Inferior parietal cortex (tissue), 1 donor: ENCODE measurements around the gene BRMS1.

Experiments
- DNase-seq: peaks from one replicate; pipeline ENCODE4 v3.0.0-alpha.2; 2016; ENCODE audit errors: extremely low spot score

Gene BRMS1

DNA sequence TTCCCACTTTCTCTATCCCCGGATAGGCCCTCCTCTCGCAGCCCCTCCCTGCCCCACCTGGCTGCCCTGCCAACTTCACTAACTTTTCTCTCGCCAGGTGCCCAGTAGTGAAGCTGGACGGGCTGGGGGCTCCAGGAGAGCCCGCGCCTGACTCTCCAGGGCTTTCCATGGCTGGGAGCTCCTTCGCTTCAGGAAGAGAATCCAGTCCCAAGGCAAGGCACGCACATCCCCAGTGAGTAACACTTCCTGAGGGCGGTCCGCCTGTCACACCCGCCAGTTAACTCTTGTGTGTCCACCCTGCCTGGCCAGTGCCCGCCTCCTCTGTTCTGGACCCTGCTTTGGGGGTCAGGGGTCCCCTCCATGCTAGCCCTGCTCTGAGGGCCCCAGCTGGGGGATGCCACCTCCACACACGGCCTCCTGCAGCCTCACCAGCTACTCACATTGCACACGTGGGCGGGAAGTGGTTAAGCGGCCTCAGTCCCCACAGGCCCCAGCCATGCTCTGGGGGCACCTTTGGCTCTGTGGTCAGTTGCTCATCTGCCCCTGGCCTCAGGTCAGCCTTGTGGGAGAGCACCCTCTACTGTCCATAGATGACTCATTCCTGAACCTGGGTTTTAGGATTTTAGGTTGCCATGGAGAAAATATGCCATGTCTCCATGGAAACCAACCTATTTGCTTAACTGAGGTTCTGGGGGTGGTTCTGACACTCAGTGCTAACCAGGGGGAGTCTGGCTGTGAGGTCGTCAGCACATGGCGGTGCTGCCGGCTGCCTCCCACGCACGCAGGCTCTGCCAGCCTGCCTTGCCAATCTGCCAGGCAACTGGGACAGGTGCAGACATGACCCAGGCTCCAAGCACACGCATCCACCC, 8.4 kb downstream of the BRMS1 start, which contains the start of gene RIN1:
TSS of gene RIN1 (minus strand) at position 201 of the 869 bp plus-strand sequence. CDS start at position 169, 32 bp downstream.
- peak; percentile 72 for DNase-seq

DNA sequence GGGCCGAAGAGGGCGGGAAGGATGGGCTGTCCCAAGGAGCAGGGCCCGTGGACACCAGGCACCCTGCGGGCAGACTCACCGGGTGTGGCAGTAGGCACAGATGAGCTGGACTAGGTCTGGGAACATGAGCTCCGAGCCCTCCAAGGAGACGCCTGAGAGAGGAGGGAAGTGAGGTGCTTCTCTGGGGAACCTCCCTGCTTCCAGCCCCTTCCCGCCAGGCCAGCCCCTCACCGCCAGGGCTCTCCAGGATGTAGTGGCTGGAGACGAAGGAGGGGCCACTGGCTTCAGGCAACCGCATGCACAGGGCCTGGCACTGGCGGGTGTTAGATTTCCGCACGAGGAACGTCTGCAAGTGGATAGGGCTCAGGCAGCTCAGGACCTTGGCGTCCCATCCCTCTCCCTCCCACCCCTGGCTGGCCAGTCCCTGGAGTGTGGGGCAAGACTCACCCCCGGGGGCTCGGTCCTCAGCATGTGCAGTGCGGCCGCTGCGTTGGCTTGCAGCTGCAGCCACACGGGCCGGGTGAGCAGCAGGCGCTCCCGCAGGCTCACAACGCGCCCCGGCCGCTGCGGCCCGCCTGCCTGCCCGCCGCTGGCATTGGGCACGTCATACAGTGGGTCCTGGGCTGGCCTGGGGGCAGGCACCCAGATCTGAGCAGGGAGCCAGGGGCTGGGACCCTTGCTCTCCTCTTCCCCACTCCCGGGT, 9.2 kb downstream of the BRMS1 start:
- no peak for DNase-seq

DNA sequence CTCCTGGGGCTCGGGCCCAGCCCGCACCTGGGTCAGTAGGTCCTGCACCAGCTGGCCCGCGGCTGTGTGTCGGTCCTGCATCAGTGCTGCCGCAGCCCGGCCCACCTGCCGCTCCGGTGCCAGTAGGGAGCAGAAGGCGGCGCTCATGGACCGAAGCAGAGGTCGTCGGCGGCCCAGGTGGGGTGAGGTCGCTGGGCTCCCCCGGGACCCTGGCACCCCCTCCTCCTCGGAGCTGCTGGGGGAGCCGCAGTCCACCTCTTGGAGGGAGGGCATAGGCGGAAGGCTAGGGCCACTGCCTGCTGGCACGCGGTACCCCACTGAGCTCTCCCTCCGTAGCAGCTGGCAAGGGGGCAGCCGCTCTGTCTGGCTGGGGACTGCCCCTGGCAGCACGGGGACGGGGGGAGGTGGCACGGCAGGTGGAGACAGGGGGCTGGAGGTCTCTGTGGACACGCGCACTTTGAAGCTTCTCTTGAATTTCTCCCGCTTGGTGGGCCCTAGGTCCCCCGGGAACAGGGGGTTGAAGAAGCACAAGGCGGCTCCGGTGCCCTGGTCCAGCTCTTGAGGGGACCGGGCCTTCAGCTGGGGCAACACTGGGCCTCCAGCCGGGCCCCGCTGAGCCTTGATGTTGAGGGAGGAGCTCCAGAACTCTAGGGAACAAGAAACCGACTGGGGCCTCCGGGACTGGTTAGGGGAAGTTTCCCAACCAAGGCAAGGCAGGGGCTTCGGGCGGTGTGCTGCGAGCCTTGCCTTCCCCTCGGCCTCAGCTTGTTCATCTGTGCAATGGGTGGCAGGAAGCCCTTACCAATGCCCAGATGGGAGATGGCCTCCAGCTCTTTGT, 10.1 kb downstream of the BRMS1 start:
- DNase-seq = no peak

DNA sequence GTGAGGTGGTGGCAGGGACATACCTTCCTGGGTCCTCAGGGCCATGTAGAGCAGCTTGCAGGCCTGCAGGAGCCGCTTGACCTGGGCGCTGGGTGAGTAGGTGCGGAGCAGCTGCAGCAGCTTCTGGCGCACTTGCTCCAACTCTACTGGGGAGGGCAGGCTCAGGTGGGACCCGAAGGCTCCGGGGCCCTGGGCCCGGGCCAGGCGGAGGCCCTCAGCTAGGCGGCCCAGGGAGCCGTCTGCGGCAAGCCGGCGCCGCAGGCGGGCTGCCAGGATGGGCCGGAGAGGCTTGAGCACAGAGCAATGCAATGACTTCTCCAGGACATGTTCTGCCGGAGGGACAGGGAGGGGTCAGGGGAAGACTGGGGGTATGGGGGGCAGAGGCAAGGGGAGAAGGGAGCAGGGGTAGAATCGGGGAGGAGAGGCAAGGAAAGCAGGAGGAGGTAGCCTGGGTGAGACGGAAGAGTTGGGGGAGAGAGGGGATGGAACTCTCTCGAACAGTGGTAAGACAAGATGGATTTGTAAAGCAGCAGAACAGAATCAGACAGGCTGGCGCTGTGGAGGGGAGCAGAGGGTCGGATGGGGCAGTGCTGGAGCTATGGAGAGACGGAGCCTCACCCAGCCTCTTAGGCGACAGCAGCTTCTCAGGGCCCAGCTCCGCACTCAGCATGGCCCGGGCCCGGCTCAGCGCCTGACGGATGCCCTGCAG, 10.9 kb downstream of the BRMS1 start:
- no peak for DNase-seq

DNA sequence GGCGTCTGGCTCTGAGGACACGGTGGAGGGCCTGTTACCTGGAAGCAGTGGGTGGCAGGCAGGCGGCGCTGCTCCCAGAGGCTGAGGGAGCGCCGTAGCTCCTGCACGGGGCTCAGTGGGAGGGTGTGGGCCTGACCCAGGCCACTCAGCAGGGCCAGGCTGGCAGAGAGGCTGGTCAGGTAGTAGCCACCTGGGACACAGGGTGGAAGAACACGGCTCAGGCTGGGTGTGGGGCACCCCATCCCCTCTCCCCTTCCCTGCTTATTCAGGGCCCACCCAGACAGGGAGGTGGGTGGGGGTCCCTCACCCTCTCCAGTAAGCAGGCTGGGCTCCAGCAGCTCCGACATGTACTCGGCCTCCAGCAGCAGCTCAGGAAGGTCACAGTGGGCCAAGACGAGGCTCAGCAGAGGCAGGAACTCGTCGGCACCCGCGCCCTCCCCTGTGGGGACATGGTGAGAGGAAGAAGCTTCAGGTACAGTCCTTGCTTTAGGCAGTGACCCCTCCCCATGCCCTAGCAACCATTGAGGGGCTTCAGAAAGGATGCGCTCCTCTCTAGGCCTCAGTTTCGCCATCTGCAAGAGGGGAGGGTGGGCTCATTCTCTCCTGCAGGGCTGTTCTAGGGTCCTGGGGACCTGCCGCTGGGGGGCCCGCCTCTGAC, 11.6 kb downstream of the BRMS1 start:
- DNase-seq = no peak

DNA sequence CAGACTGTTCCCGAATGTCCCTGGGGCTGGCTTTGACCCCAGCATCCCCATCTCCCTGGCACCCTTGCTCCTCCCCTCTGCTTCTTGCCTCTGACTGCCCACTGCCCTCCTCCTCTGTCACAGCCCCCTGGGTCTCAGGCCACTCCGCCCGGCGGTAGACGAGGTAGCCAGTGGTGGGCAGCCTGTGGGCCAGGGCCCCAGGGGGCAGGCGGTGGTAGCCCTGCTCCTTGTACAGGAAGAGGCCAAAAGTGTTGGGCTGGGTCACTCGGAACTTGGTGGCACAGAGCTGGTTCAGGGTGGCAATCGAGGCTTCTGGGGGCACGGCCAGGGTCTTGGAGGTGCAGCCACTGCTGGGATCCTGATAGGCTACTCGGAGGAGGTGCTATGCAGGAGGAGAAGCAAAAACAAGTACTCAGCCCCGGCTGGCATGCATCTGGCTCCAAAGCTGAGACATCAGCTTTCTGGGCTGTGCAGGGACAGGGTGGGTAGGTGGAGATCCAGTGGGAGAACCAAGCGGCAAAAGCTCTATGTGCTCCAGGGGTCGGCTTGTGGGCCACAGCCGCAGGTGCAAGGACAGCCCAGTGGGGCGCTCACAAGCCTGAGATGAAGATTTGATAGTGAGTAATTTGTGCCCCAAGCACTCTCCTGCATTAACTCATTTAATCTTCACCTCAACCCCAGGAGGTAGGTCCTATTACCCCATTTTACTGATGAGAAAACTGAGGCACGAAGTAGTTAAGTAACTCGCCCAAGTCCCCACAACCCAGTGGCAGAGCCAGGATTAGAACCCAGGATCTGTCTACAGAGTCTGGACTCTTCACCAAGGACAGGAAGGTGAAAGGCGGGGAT, 12.3 kb downstream of the BRMS1 start:
- DNase-seq = no peak

DNA sequence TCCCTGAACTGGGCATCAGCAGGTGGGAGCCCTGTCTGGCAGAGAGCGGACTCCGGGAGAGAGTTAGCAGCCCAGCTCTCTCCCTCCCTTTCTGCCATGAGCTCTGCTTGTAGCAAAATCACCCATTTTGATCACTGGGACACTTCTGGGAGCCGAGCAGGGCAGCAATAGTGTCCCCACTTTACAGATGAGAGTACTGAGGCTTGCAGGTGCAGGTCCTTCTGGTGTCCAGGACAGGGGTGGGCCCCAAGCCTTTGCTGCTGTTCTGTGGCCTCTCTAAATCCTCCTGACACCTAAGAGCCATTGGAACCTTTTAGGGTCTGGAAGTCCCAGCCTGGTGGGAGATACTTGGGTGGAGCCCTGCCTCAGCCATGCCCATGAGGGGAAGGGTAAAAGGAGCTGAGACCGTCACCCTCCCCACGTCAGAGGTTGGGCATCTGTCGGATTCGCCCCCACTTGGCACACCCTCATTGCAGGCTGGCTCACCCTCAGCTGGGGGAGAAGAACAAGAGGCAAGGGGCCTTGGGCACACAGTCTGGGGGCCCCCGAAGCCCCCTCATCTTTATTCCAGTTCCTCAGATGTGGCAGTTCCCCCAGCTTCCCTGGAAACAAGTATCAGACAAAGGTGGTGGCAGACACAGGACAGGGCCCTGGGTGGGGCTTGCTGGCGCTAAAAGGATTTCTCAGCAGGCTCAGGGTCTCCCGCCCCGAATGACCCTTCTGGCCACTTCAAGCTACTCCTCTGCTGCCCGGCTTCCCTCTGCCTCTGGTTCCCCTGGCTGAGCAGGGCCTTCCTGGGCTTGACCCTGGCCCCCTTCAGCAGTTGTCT, 13.1 kb downstream of the BRMS1 start:
- no peak for DNase-seq

DNA sequence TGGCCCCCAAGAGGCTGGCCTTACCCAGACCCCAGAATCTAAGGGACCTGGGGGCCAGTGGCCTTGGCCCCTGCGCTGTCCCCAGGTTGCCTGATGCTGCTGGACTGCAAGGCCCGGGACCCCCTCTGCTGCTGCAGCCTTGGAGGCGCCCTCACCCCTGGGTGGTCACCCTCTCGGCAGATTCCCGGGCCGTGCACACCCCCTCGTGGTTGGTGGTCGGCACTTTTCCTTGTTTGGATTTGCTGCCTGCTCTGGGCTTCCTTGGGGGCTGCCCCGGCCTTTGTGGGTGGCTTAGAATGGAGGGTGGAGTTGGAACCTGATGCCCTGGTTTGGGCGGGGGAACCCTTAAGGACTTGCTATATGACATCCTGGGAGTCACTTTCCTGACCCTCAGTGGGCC, 14.0 kb downstream of the BRMS1 start:
- DNase-seq = no peak

DNA sequence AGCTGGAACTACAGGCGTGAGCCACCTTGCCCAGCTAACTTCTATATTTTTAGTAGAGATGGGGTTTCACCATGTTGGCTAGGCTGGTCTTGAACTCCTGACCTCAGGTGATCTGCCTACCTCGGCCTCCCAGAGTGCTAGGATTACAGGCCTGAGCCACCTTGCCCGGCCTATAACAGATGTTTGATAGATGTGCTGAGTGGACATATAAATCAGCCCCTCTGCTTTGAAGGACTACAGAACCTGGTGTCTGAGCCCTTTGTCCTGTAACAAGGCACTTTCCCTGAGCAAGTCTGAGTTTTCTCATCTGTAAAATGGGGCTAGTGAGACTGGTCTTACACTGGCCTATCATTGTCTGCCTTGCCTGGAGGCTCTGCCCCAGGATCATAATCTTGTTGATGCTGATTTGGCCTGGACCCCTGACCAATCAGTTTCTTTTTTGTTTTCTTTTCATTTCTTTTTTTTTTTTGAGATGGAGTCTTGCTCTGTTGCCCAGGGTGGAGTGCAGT, 15.7 kb downstream of the BRMS1 start:
- DNase-seq = no peak

DNA sequence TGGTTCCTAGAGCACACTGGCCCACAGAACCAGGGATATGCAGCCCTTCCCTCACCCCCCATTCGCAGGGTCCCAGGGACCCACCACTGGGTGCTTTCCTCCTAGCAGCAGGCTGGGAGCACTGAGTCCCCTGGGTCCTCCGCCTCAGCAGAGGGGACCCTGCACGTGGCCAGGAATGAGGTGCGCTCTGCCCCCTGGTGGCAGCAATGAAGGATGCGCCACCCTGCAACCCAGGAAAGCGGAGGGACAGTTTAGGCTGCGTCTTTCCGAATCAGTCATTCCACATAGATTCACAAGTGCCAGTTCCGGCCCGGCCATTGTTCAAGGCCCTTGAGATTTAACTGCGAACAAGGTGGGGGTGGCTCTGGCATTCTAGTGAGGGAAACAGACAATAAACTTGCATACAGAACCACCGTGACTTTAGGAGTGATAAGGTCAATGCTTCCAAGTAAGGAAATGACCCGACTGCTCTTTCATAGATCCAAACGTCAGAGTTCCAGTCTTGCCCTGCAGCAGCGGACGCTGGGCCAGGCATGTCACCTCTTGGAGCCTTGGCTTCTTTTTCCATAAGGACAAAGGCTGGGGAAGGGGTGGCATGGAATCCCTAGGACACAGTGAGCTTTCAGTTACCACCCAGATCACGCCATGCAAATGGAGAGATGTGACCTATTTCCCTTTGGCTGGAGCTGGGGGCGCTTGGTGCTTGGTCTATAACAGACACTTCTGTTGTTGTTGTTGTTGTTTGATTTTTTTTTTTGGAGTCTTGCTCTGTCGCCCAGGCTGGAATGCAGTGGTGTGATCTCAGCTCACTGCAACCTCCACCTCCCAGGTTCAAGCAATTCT, 16.4 kb downstream of the BRMS1 start:
- peak; percentile 83 for DNase-seq

DNA sequence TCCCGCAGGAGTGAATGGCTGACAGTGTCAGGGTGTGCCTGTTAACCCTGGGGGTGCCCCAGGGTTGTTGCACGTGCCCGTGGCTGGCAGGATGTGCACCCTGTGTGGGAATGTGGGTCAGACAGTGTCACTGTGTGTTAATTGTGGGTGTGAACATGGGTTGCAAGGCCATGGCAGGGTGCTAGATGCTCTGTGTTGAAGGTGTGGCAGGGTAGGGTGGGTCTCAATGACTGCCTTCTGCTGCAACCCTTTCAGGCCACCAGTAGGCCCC, 16.9 kb downstream of the BRMS1 start:
- DNase-seq = no peak

DNA sequence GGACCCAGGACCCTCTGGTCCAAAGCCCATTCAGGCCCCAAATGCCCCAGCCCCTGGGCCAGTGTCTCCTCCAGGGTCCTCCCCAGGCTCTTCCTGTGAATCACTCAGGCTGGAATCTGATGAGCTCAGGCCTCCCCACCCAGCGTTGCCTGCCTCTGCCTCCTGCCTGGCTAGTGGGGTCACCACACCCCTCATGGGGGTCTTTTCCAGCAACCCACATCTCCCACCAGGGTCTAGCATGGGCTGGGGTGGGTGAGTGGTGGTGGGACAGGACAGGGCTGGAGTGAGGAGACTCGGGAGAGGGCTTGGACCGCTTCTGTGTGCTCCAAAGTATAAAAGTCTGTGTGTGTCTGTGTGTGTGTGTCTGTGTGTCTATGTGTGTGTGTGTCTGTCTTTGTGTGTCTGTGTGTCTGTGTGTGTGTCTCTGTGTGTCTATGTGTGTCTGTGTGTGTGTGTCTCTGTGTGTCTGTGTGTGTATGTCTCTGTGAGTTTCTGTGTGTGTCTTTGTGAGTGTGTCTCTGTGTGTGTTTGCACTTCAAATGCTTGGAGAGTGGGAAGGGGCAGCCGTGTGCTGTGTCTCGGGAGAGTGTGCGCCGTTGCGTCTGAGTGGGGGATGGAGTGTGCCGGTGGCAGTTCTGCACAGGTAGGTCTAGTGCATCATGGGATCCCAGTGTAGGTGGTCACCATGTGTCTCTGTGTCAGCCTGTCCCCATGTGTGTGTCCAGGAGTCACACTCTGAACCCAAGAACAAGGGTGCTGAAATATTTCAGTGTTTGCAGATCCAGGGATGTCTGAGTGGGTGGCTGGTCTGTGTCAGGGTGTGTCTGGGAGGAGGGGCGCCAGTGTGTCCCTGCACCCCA, 17.5 kb downstream of the BRMS1 start:
- no peak for DNase-seq

DNA sequence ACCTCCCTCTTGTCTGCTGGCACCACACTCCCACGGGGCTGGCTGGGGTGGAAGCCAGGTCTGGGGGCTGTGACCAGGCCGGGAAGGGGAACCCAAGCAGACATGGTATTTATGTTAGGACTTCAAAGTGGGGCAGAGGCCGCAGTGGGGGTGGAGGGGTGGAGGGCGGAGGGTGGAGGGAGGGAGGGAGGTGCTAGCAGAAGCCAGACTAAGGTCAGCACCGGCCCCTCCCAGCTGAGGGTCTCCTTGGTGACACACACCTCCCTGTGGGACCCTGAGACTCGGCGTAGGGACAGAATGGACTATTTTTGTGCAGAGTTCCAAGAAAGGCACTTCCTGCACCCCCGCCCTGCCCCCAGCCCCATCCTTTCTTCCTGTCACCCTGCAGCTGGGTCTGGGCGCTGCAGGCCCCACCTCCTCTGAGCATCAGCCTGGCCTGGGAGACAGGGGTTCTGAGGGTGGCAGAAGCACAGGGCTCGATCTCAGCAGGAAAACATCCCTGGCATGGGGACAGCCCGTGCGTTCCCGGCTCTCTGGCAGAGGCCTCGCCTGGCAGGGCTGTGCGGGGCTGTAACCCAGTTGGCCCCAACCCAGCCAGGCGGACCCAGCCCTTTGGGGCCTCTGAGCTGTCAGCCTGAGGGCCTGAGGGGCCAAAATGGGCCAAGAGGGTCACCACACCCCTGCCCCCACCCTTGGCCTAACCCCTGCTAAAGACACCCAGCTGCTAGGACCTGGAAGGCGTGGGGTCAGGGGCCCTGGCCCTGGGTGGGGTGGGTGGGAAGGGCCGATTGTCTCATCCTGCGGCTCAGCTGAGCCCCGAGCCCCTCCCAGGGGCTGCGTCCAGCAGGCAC, 18.4 kb downstream of the BRMS1 start:
- DNase-seq = no peak

DNA sequence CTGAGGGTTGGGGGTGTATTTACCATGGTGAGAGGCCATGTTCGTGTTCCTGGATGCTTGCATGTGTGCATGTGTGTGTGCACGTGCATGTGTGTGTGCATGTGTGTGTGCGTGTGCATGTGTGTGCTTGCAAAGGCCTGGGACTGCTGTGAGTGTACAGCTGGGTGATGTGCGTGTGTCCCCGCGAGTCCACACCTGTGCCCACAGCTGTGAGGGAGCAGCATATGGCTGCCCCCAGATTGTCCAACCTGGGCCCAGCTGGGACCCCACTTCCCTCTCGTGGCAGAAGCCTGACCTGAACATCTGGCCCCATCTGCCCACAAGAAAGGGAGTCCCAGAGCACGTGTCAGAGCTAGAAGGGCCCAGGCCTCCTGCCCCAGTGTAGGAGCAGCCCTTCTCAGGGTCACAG, 19.6 kb downstream of the BRMS1 start:
- DNase-seq = no peak

DNA sequence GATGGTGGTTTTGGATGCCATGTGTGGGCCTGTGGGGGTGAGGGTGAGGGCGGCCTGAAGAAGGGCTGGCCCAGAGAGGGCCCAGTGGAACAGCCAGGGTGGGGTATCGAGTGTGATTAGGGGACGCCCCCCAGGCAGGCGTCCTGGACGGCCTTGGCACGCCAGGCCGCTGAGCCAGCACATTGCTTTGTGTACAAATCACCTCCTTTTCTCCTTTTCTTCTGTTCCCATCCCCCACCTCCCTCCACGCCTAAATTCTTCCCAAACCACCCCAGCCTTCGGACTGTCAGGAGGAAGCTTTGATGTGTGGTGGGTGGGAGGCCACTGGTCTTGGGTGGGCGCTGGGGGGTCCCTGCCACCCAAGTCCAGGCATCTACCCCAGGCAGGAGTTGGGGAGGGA, 20.2 kb downstream of the BRMS1 start:
- DNase-seq = no peak

DNA sequence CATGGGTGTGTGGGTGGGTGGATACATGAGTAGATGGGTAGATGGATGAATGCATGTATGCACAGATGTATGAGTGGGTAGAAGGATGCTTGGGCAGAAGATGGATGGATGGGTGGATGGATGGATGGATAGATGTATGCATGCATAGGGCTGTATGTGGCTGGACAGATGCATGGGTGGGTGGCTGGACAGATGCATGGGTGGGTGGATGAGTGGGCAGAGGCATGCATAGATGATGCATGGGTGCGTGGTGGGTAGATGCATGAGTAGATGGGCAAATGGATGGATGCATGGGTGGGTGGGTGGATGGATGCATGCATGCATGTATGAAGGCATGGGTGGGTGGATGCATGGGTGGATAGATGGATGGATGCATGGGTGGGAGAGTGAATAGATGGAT, 21.2 kb downstream of the BRMS1 start:
- no peak for DNase-seq
